Measurements from ENCODE around the gene SPOCK1.

DNA sequence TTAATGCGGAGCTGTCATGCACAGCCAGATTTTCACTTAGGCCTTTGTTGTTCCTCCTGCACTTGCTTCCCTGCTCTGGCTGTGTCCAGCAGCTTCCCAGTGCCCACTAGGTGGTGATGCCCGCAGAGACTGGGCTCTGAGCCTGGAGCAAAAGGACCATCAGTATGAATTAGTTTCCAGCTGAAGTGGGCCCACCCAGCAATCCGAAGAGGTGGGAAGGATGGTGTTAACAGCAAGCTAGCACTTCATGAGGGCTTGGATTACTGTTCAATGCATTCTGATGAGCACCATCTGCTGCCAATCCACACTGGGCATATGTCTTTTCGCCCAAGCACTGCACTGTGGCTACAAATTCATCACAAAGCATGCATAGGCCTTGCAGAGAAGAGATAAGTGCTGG, 459.1 kb downstream of the SPOCK1 start:
- TF ChIP-seq POLR2A (IDR thresholded peaks at IDR 0.05) (no peak), POLR2AphosphoS5 (IDR thresholded peaks at IDR 0.05) (no peak), EP300 (IDR thresholded peaks at IDR 0.05) (no peak)
- TF ChIP-seq, protein P1, sequence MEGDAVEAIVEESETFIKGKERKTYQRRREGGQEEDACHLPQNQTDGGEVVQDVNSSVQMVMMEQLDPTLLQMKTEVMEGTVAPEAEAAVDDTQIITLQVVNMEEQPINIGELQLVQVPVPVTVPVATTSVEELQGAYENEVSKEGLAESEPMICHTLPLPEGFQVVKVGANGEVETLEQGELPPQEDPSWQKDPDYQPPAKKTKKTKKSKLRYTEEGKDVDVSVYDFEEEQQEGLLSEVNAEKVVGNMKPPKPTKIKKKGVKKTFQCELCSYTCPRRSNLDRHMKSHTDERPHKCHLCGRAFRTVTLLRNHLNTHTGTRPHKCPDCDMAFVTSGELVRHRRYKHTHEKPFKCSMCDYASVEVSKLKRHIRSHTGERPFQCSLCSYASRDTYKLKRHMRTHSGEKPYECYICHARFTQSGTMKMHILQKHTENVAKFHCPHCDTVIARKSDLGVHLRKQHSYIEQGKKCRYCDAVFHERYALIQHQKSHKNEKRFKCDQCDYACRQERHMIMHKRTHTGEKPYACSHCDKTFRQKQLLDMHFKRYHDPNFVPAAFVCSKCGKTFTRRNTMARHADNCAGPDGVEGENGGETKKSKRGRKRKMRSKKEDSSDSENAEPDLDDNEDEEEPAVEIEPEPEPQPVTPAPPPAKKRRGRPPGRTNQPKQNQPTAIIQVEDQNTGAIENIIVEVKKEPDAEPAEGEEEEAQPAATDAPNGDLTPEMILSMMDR (IDR thresholded peaks at IDR 0.05): no peak

Data from stomach (tissue), 4 donors.